Fibroblast of skin of scalp (primary cell): ENCODE measurements around the gene RNGTT.

ENCODE experiments used
- DNase-seq: peaks from one replicate; pipeline ENCODE4 v3.0.0-alpha.2; 2013

The RNGTT gene

GRCh38 chr6:88910922-88911778 is 52.3 kb downstream of the RNGTT start:
- no peak for DNase-seq

GRCh38 chr6:88908598-88909548 is 54.5 kb downstream of the RNGTT start:
- no peak for DNase-seq

- peak; percentile 33 for DNase-seq
Observed at GRCh38 chr6:88907148-88907547, 56.3 kb downstream of the RNGTT start.

- DNase-seq: no peak
Observed at GRCh38 chr6:88899569-88900316, 63.7 kb downstream of the RNGTT start.

- DNase-seq: no peak
Observed at GRCh38 chr6:88895911-88896310, 67.5 kb downstream of the RNGTT start.

- peak; percentile 33 for DNase-seq
Observed at GRCh38 chr6:88890860-88891845, 72.3 kb downstream of the RNGTT start.

GRCh38 chr6:88890394-88890793 is 73.0 kb downstream of the RNGTT start:
- DNase-seq: no peak

- DNase-seq: no peak
Observed at GRCh38 chr6:88884361-88884760, 79.1 kb downstream of the RNGTT start.

GRCh38 chr6:88882536-88882935 is 80.9 kb downstream of the RNGTT start:
- DNase-seq: no peak

GRCh38 chr6:88881451-88881850 is 82.0 kb downstream of the RNGTT start:
- DNase-seq: peak; percentile 27

- no peak for DNase-seq
Observed at GRCh38 chr6:88880021-88880420, 83.4 kb downstream of the RNGTT start.

- no peak for DNase-seq
Observed at GRCh38 chr6:88877893-88878292, 85.5 kb downstream of the RNGTT start.

- no peak for DNase-seq
Observed at GRCh38 chr6:88872962-88873361, 90.5 kb downstream of the RNGTT start.

GRCh38 chr6:88871498-88871897 is 91.9 kb downstream of the RNGTT start:
- no peak for DNase-seq

GRCh38 chr6:88870717-88871330 is 92.6 kb downstream of the RNGTT start:
- peak; percentile 66 for DNase-seq

GRCh38 chr6:88869263-88870020 is 94.0 kb downstream of the RNGTT start:
- DNase-seq: peak; percentile 21

- peak; percentile 72 for DNase-seq
Observed at GRCh38 chr6:88867841-88868731, 95.3 kb downstream of the RNGTT start.

- DNase-seq: no peak
Observed at GRCh38 chr6:88866856-88867255, 96.6 kb downstream of the RNGTT start.

GRCh38 chr6:88865275-88865674 is 98.1 kb downstream of the RNGTT start:
- no peak for DNase-seq
